Hematopoietic multipotent progenitor cell treated with erythropoietin and hydrocortisone succinate and interleukin-3 and kit ligand, for 15 days (in vitro differentiated cells): ENCODE measurements around the gene TRIM43.
"Not testable (repeated sequence)": the region's sequence is repeated elsewhere in the genome, so short reads cannot be mapped to it uniquely, and the experiment has no call there.

Experiments used
- DNase-seq: peaks from one replicate; pipeline ENCODE4 v3.0.0-alpha.2; 2015; ENCODE audit warnings: low spot score

The TRIM43 gene

GRCh38 chr2:95591701-95592100 is at the start of gene TRIM43:
Gene TRIM43 (plus strand): TSS chr2:95592001. CDS start chr2:95594024, 2,023 bp downstream.
- DNase-seq, result not testable (repeated sequence)

DNA sequence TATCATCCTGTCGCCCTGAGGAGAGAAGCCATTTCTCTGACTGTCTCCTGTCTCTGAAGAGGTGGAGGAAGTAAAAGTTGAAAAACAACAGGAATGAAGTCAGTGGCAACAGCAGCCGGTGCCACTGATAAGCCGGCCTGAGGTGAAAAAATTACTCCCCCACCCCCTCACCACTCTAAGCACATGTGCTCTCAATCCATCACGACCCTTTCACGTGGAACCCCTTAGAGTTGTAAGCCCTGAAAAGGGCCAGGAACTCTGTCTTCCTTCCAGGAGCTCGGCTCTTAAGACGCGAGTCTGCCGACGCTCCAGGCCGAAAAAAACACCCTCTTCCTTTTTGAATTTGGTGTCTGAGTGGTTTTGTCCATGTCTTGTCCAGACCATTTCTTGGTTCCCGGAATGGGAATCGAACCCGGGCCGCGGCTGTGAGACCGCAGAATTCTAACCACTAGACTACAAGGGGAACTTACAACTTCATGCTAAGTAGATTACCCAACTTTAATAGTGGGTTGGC is 40.7 kb upstream of the TRIM43 start:
- DNase-seq, result no peak

- DNase-seq, result no peak
Observed at GRCh38 chr2:95552911-95553310, 38.9 kb upstream of the TRIM43 start.

DNA sequence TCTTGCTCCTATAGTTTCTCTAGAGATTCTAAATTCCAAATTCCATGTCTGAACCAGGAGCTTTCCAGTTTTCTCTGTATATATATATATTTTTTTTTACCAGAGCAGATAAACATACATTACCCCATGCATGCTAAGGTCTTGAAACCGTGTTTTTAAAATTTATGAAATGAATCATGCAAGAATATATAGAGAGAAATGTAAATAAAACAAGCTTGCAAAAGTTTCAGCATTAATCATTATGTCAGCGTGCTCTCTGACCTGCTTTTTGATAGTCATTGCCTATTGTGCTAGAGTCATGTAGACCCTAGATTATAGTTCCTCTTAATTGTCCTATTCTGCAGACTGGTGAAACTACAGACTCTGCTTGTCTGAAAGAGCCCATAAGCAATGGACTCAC is 22.6 kb upstream of the TRIM43 start:
- no peak for DNase-seq

DNA sequence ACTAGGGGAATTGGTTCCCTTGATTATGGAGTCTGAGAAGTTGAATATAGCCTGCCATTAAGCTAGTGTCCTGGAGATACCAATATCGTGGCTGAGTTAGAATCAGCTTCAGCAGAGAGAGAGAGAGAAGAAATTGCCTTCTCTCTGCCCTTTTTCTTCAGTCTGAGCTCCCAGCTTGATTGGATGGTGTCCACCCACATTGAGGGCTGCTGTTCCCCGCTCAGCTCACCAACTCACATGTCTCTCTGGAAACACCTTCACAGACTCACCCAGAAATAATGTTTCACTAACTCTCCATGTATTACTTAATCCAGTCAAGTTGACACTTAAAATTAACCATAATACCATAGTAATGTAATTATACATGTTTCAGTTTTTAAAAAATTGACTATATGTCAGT is 17.9 kb upstream of the TRIM43 start:
- no peak for DNase-seq

DNA sequence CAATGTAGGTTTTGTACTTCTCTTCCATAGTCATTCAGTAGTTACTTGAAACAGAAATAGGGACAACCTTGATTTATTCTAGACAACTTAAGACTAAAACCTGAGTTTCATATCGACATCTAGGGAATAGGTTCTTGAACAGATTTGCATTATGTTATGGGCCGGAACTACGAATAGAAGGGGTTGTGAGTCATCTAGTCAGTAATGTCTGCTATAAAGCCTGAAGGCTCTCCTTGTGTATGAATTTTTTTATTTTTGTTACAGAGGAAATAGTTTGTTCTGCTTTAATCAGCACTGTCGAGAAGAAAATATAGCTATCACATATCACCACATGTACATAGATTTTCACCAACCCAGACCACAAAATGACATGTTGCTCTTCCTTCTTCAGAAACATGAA is 17.3 kb upstream of the TRIM43 start:
- no peak for DNase-seq

GRCh38 chr2:95575857-95576256 is 15.9 kb upstream of the TRIM43 start:
- DNase-seq, result no peak

DNA sequence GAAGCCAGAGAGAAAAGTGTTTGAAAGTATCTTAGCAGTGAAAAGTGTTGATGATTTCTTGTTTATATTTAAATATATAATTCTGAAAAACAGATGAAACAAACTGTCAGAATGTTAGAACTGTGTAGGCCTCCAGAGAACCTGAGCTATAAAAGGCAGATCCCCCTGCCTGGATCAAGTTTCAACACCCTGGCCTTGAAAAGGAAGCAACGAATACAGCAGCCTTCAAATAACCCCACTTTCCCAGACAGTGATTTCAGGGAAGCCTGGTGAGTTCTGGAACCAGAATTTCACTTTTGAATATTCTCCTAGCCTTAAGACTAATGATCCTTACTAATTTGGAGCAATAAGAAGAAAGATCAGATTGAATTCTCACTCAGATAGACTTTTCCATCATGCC is 13.3 kb upstream of the TRIM43 start:
- DNase-seq, result no peak

- not testable (repeated sequence) for DNase-seq
Observed at GRCh38 chr2:95583545-95583944, 8.3 kb upstream of the TRIM43 start.

DNA sequence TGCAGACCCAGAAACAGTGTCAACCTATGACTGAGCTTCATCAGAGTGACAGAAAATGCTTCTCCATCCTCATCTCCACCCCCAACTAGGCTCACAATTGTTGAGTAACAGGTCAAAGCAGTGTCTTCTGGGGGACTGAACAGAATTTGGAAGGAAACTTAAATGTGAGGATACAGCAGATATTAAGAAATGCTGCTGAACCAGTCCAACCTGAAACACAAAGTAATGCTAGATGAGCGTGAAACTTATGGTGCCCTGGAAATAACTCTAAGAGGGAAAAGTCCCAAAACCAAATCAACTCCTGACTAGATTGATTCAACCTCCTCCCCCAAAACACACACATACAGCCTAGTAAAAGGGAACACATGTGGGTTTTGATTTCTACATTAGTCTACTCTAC is 7.5 kb upstream of the TRIM43 start:
- DNase-seq, result not testable (repeated sequence)

GRCh38 chr2:95589777-95590536 is 1.8 kb upstream of the TRIM43 start:
- DNase-seq, result not testable (repeated sequence)

GRCh38 chr2:95592973-95593372 is 1.2 kb downstream of the TRIM43 start:
- not testable (repeated sequence) for DNase-seq

DNA sequence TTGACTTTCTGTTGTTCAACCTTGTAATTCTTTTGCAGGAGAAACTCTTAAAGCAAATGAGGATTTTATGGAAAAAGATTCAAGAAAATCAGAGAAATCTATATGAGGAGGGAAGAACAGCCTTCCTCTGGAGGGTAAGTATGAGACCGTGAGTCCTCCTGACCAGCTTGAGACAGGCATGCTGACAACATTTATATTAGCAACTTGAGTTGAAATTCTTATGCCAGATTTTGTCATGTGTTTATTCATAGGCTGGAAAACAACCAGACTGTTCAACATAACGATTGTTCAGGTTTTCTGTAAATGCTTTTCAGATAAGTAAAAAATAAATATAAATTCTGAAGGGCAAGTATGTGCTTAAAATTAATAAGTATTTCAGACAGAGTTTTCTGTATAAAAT is 3.2 kb downstream of the TRIM43 start:
- DNase-seq, result not testable (repeated sequence)

GRCh38 chr2:95601301-95601700 is 9.5 kb downstream of the TRIM43 start:
- not testable (repeated sequence) for DNase-seq

DNA sequence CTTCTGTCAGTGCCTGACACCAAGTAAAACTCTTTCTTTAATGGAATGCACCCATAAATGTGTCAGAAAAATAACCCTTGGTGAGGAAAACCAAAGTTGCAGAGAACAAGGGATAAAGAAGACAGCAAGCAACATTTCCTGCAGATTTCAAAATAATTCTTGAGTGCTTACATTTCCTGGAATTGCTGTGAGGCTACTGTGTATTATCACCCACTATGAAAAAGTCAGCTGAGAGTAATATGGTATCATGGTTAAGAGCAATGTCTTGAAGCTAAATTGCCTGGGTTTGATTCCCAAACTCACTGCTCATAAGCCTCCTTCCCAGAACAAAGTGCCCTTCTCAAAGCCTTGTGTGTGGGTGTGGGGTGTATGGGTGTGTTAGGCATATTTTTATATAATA is 10.3 kb downstream of the TRIM43 start:
- not testable (repeated sequence) for DNase-seq

- not testable (repeated sequence) for DNase-seq
Observed at GRCh38 chr2:95608356-95608755, 16.6 kb downstream of the TRIM43 start.

DNA sequence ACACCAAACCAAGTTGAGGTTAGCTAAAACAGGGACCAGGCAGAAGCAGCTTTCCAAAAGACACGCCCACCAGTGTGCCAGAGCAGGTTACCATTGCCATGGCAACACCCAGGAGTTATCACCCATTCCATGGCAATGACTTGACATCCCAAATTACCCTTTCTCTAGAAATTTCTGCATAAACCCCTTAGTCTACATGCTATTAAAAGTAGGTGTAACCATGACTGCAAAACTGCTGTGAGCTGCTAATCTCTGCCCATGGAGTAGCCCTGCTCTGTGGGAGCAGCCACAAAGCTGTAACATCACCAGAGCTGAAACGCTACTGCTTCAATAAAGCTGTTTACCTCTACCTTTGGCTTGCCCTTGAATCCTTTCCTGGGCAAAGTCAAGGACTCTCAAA is 18.0 kb downstream of the TRIM43 start:
- not testable (repeated sequence) for DNase-seq

- not testable (repeated sequence) for DNase-seq
Observed at GRCh38 chr2:95613048-95613447, 21.2 kb downstream of the TRIM43 start.

- not testable (repeated sequence) for DNase-seq
Observed at GRCh38 chr2:95622728-95623127, 30.9 kb downstream of the TRIM43 start.

DNA sequence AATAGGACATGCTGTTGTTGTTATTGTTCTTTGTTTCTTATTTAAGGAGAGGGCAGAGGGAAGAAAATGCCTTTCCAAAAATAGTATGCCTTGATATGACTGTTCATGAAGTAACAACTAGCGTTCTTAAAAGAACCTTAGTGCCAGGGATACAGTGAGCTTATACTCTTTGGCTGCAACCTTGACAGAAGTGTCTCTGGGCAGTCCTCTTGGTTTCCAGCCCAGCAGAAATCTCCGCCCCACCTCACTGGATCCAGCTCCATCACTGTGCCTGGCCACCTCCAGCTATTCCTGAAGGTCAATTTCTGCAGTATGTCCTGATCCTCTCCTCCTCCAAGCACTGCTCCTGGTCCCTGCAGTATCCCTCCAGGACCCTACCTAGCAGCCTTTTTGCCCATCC is 39.2 kb downstream of the TRIM43 start:
- DNase-seq, result not testable (repeated sequence)

DNA sequence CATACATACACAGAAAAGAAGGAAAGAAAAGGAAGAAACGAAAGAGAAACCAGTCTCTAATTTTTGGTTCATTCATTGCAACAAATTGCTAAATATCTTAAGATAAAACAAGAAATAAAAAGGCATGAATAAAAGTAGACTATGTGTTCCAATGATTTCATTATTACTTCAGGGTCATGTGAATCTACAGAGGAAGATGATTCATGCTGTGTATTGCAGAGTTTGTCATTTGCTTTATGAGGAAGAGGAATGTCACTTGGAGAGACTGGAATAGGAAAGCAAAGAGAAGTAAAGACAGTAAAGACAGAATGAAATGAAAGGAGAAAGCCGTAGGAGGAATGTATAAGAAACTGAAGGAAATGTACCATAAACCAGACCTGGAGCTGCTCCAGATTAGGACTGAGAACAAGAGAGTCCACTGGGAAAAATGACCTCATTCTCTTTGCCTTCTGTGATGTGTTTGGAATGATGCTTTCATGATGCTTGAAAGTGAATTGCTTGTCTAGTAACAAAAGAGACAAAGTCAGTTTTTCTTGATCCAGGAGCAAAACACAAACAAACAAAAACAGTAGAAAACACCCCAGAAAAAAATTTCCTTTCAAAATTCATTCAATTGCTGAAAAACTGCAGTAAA is 41.9 kb downstream of the TRIM43 start:
- not testable (repeated sequence) for DNase-seq

- DNase-seq, result not testable (repeated sequence)
Observed at GRCh38 chr2:95640515-95641288, 48.9 kb downstream of the TRIM43 start.

DNA sequence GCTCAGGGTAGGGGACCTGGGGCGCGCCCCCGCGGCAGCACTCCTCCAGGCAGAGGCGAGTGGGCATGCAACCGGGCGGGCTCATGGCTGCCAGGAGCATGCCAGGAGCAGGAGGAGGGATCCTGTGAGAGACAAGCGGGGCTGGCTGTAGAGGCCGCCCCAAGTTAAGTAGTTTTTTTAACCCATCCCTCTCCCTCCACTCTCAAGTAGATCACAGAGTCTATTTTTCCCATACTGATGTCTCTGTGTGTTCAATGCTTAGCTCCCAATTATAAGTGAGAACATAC is 49.4 kb downstream of the TRIM43 start:
- DNase-seq, result not testable (repeated sequence)
